ENCODE data around the gene CDH22.

DNA sequence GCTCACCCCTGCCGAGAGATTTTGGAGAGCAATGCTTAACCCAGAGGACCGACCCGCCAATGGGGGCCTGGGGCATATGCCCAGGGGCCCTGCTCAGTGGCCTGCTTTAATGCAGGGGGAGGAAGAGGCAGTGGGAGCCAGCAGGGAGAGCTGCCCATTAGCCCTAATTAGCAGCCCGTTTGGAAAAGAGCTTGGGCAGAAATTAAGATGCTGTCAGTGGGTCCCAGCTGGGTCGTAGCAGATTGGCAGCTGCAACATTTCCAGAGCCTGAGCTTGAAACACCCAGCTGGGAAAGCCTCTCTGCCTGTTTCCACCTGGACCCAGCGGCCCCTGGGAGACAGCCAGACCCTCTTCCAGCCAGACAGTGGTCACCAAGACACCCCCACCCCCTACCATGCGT lies 150.7 kb downstream of the CDH22 start:
- no peak for TF ChIP-seq MYNN (IDR thresholded peaks at IDR 0.05)
- TF ChIP-seq MYNN (CRISPR knock-in tag; IDR thresholded peaks at IDR 0.05), result no peak
- TF ChIP-seq BRF1 (IDR thresholded peaks at IDR 0.05; ENCODE audit: borderline replicate concordance, extremely low read depth, insufficient read length), result no peak
- TF ChIP-seq POLR2A (conservative IDR thresholded peaks at IDR 0.05), result no peak
- TF ChIP-seq, protein P1, sequence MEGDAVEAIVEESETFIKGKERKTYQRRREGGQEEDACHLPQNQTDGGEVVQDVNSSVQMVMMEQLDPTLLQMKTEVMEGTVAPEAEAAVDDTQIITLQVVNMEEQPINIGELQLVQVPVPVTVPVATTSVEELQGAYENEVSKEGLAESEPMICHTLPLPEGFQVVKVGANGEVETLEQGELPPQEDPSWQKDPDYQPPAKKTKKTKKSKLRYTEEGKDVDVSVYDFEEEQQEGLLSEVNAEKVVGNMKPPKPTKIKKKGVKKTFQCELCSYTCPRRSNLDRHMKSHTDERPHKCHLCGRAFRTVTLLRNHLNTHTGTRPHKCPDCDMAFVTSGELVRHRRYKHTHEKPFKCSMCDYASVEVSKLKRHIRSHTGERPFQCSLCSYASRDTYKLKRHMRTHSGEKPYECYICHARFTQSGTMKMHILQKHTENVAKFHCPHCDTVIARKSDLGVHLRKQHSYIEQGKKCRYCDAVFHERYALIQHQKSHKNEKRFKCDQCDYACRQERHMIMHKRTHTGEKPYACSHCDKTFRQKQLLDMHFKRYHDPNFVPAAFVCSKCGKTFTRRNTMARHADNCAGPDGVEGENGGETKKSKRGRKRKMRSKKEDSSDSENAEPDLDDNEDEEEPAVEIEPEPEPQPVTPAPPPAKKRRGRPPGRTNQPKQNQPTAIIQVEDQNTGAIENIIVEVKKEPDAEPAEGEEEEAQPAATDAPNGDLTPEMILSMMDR (IDR thresholded peaks at IDR 0.05 in 2 of 3, conservative IDR thresholded peaks at IDR 0.05 in 1 of 3; ENCODE audit: insufficient read depth in 2 of 3, low read depth in 1 of 3, low read length in 3 of 3), result no peak
- TF ChIP-seq NRF1 (conservative IDR thresholded peaks at IDR 0.05 in 1 of 2, IDR thresholded peaks at IDR 0.05 in 1 of 2), result no peak
- TF ChIP-seq ZNF124 (CRISPR knock-in tag; IDR thresholded peaks at IDR 0.05), result no peak
- no peak for TF ChIP-seq HNRNPK (IDR thresholded peaks at IDR 0.05; ENCODE audit: low read depth, low read length, poor library complexity, severe bottlenecking)
